ENCODE data around the gene RNF44.
"Not testable (repeated sequence)": the region's sequence is repeated elsewhere in the genome, so short reads cannot be mapped to it uniquely, and the experiment has no call there.

RNF44 gene

GRCh38 chr5:176550937-176551336 is 13.7 kb upstream of the RNF44 start:
- DNase-seq, result not testable (repeated sequence)

GRCh38 chr5:176550275-176550831 is 13.2 kb upstream of the RNF44 start:
- no peak for DNase-seq

GRCh38 chr5:176549871-176550270 is 12.7 kb upstream of the RNF44 start:
- no peak for DNase-seq

GRCh38 chr5:176548967-176549444 is 11.8 kb upstream of the RNF44 start, which contains the start of gene CDHR2:
Gene CDHR2 (plus strand): TSS chr5:176549342. CDS start chr5:176565353, 16,011 bp downstream.
- no peak for DNase-seq

GRCh38 chr5:176547802-176548201 is 10.6 kb upstream of the RNF44 start:
- DNase-seq, result no peak

GRCh38 chr5:176545737-176546509 is 8.7 kb upstream of the RNF44 start:
- no peak for DNase-seq

GRCh38 chr5:176545388-176545736 is 8.2 kb upstream of the RNF44 start:
- DNase-seq, result no peak

- DNase-seq, result peak; percentile 76
Measured at GRCh38 chr5:176543428-176544182, 6.4 kb upstream of the RNF44 start.

- DNase-seq, result peak; percentile 46
Measured at GRCh38 chr5:176542596-176543427, 5.6 kb upstream of the RNF44 start.

- DNase-seq, result no peak
Measured at GRCh38 chr5:176542135-176542595, 5.0 kb upstream of the RNF44 start.

- DNase-seq, result peak; percentile 52
Measured at GRCh38 chr5:176541338-176542134, 4.3 kb upstream of the RNF44 start.

GRCh38 chr5:176540956-176541337 is 3.7 kb upstream of the RNF44 start:
- no peak for DNase-seq

GRCh38 chr5:176540476-176540899 is 3.3 kb upstream of the RNF44 start:
- no peak for DNase-seq

GRCh38 chr5:176538989-176539384 is 1.8 kb upstream of the RNF44 start:
- no peak for DNase-seq

GRCh38 chr5:176538230-176538988 is 1.2 kb upstream of the RNF44 start:
- no peak for DNase-seq

- peak; percentile 97 for DNase-seq
Measured at GRCh38 chr5:176537554-176538229, 490 bp upstream of the RNF44 start.

- DNase-seq, result peak; percentile 80
Measured at GRCh38 chr5:176536132-176536901, 885 bp downstream of the RNF44 start.

- peak; percentile 13 for DNase-seq
Measured at GRCh38 chr5:176535664-176536131, 1.5 kb downstream of the RNF44 start.

GRCh38 chr5:176535101-176535663 is 2.0 kb downstream of the RNF44 start:
- no peak for DNase-seq

Measured in NCI-H146 (cell line).